Thyroid gland (tissue), 4 donors: ENCODE results near the gene BTRC.

Source experiments
- CTCF ChIP-seq, 6 experiments: fragments of 200-600 bp in 3 of 6; fragments of 450-650 bp in 3 of 6; sonication (generic) in 3 of 6; IDR thresholded peaks; one replicate each; pipeline ENCODE4 v1.5.1; 2016 to 2019; ENCODE audit warnings: antibody characterized with exemption in 6 of 6, mild to moderate bottlenecking in 2 of 6, inconsistent platforms in 1 of 6, moderate library complexity in 1 of 6
- POLR2A ChIP-seq, 2 donors: fragments of 450-650 bp; IDR thresholded peaks; one replicate each; pipeline ENCODE4 v1.6.1; 2017; ENCODE audit warnings: antibody characterized with exemption in 2 of 2, mild to moderate bottlenecking in 2 of 2, moderate library complexity in 1 of 2

- TF ChIP-seq CTCF (IDR thresholded peaks at IDR 0.05): no peak
- no peak for TF ChIP-seq POLR2A (IDR thresholded peaks at IDR 0.05)
These were observed 85.0 kb downstream of the BTRC start for GRCh38 chr10:101438881-101439391.
